ENCODE data around the gene S1PR3. TPM values are rescaled to one million over a fixed set of nuclear protein-coding genes. Genes with fewer than 3 reads are reported as not detected.

Gene S1PR3
- total and polyA plus RNA-seq, 4 donors = 1.4 to 4.5 (median 2.9) TPM

- DNase-seq (ENCODE audit: low spot score) = no peak
- Histone ChIP-seq H3K9ac (ENCODE audit: low read depth in 1 of 2, low read length in 2 of 2) (no peak overlapping the region), H3K27ac (ENCODE audit: low read depth in 1 of 2, low read length in 2 of 2) (no peak overlapping the region), H3K27me3 (ENCODE audit: control insufficient read depth in 4 of 4, insufficient read depth in 4 of 4, low read length in 3 of 4) (no peaks in the 10 kb centered on the region), H3K4me3 (ENCODE audit: low read depth in 1 of 3, low read length in 3 of 3) (no peak overlapping the region), H3K9me3 (ENCODE audit: control insufficient read depth in 4 of 4, low read length in 3 of 4) (no peaks in the 10 kb centered on the region), H3K4me1 (ENCODE audit: control insufficient read depth in 4 of 4, insufficient read depth in 4 of 4, low read length in 3 of 4) (no peaks in the 10 kb centered on the region), H3K36me3 (ENCODE audit: control insufficient read depth in 4 of 4, insufficient read depth in 3 of 4, low read depth in 1 of 4, low read length in 3 of 4) (no peaks in the 10 kb centered on the region)
- WGBS = 97% methylated on average over 4 of the region's 4 CpGs
- no peak for TF ChIP-seq HNF4G (IDR thresholded peaks at IDR 0.05)
- TF ChIP-seq RXRA (IDR thresholded peaks at IDR 0.05) = no peak
- no peak for TF ChIP-seq JUND (IDR thresholded peaks at IDR 0.05)
- no peak for TF ChIP-seq CTCF (IDR thresholded peaks at IDR 0.05; ENCODE audit: low read depth, low read length, missing input control)
- TF ChIP-seq EGR1 (IDR thresholded peaks at IDR 0.05; ENCODE audit: low read depth in 2 of 2) = no peak
- TF ChIP-seq ZBTB33 (IDR thresholded peaks at IDR 0.05) = no peak
- no peak for TF ChIP-seq FOXA1 (IDR thresholded peaks at IDR 0.05)
- TF ChIP-seq GABPA (IDR thresholded peaks at IDR 0.05 in 1 of 2, conservative IDR thresholded peaks at IDR 0.05 in 1 of 2) = no peak
- TF ChIP-seq YY1 (IDR thresholded peaks at IDR 0.05) = no peak
- no peak for TF ChIP-seq MAX (IDR thresholded peaks at IDR 0.05)
- no peak for TF ChIP-seq RAD21 (IDR thresholded peaks at IDR 0.05)
- TF ChIP-seq REST (IDR thresholded peaks at IDR 0.05) = no peak
- TF ChIP-seq SP1 (IDR thresholded peaks at IDR 0.05) = no peak
- TF ChIP-seq HNF4A (conservative IDR thresholded peaks at IDR 0.05) = no peak
- TF ChIP-seq NR2F2 (IDR thresholded peaks at IDR 0.05) = no peak
- no peak for TF ChIP-seq ATF3 (IDR thresholded peaks at IDR 0.05)
- TF ChIP-seq TAF1 (conservative IDR thresholded peaks at IDR 0.05) = no peak
- TF ChIP-seq FOXA2 (IDR thresholded peaks at IDR 0.05) = no peak
These were observed 29.5 kb downstream of the S1PR3 start for GRCh38 chr9:89020754-89021153.
